IPS-18a (cell line): ENCODE data around the gene NR4A2.

Experiments used
- H3K27ac ChIP-seq: one replicate; pipeline ENCODE4 v1.5.1; 2013; ENCODE audit warnings: low read length
- H3K27me3 ChIP-seq: one replicate; pipeline ENCODE4 v1.6.1; 2013; ENCODE audit warnings: mild to moderate bottlenecking, low read length; ENCODE audit not compliant: control insufficient read depth, insufficient read depth
- H3K36me3 ChIP-seq: one replicate; pipeline ENCODE4 v1.6.1; 2013; ENCODE audit warnings: low read depth, low read length; ENCODE audit not compliant: control insufficient read depth
- H3K4me1 ChIP-seq: one replicate; pipeline ENCODE4 v1.6.1; 2013; ENCODE audit warnings: low read depth, low read length; ENCODE audit not compliant: control insufficient read depth
- H3K4me3 ChIP-seq: one replicate; pipeline ENCODE4 v1.5.1; 2013; ENCODE audit warnings: low read length
- H3K9ac ChIP-seq: one replicate; pipeline ENCODE4 v1.6.1; 2013; ENCODE audit warnings: mild to moderate bottlenecking, low read length, moderate library complexity
- H3K9me3 ChIP-seq: one replicate; pipeline ENCODE4 v1.6.1; 2013; ENCODE audit warnings: low read depth, low read length; ENCODE audit not compliant: control insufficient read depth

Gene NR4A2

DNA sequence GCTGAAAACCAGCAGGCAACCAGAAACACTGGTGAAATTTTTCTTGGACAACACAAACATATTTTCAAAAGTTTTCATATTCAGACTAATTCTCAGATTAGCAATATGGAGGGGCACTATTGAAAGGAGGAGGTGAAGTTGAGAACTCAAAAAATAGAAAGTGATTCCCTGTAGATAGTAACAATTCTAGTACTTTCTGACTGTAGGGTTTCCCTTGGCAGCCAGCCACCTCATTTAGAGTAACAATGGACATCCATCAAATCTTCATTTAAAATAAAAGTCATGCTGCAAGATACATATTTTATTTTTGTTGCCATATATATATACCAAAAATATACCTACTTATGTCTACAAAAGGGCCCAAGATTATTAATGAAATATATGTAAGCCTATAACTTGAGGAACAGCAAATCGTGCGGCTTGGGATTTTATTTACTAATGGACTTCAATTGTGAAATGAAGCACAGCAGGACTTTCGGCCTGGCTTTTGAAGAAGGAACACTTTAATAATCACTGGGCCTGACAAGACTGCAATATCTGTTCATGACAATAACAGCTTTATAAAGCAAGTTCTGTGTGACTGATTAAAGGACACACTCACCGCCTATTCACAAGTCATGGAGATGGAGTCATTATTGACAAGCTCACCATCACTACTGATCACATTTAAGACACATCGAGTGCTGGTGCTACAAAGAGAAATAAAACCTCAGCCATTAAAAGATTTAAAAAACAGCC is 6.8 kb upstream of the NR4A2 start:
- Histone ChIP-seq H3K4me1 (peaks cover 36% of the 10 kb centered on the region), H3K4me3 (no peak overlapping the region)

DNA sequence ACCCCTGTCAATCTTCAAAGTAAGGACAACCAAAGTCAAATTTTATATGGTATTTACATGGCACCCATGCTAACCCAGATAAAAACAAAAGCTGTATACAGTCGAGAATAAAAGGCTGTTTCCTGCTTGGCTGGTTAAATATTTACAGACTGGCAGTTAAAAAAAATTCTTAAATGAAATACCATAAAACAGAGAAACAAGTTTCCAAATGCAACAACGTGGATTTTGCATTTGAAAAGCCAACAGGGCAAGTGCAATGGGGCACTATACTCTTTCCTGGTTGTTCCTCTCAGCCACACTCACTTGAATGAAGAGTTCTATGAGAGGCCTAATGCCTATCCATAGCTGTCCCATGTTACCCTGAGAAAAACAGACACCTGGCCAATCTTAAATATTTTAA is 6.1 kb upstream of the NR4A2 start:
- peaks cover 36% of the 10 kb centered on the region for H3K4me1 ChIP-seq
- H3K36me3 ChIP-seq, result no peaks in the 10 kb centered on the region
- no peak overlapping the region for H3K27ac ChIP-seq
- H3K4me3 ChIP-seq, result peak overlapping the region; percentile 11
- H3K9ac ChIP-seq, result no peak overlapping the region
- no peaks in the 10 kb centered on the region for H3K27me3 ChIP-seq
- H3K9me3 ChIP-seq, result no peaks in the 10 kb centered on the region

More for the DNA sequence above, 6.8 kb upstream of the NR4A2 start:
- H3K27ac ChIP-seq, result no peak overlapping the region
- no peak overlapping the region for H3K9ac ChIP-seq
- H3K9me3 ChIP-seq, result no peaks in the 10 kb centered on the region
- H3K36me3 ChIP-seq, result no peaks in the 10 kb centered on the region
- no peaks in the 10 kb centered on the region for H3K27me3 ChIP-seq

DNA sequence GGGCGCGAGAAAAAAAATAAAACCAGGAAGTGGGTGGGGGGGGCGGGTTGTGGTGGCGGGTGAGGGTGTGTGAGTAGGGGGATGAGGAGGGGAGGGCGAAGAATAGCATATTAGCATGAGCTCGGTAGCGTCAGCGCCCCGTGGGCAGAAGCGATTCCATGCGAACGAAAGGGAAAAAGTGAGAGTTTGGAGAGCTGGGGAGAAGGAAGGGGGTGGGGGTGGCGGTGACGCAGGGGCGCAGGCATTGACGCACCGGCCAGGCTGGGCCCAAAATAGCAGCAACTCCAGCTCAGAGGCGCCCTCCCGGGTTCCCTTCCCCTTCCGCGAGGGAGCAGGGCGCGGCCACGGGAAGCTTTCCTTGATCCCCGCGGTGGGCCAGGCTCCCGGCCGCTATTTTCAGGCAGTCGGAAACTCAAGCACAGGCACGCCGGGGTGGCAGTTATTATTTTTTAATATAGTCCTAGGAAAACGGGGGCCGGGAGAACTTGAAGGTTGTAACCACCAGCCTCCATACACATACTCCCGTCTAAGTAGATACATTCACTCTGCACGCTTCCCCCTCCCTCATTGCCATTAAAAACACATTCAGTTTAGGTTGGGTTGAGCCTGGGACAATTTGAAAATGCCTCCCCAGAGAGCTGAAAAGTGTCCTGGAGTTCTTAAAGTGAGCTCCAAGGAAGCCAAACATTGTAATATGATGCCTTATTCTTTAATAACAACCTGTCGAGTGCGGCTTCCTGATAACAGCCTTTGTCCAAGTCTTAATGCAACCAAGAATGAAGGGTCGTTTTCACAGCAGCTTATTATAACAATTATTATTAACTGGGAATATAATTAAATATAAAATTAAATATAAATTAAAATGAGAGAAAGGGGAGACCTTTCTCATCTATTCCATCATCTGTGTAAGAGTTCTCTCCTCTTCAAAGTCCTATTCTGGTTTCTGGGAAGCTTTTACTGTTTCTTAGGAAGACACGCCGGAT is 2.3 kb upstream of the NR4A2 start:
- peak overlapping the region; percentile 87 for H3K4me3 ChIP-seq
- H3K27me3 ChIP-seq, result peaks cover 18% of the 10 kb centered on the region
- peak overlapping the region; percentile 72 for H3K9ac ChIP-seq
- H3K36me3 ChIP-seq, result no peaks in the 10 kb centered on the region
- H3K27ac ChIP-seq, result no peak overlapping the region
- peaks cover 25% of the 10 kb centered on the region for H3K4me1 ChIP-seq
- no peaks in the 10 kb centered on the region for H3K9me3 ChIP-seq

DNA sequence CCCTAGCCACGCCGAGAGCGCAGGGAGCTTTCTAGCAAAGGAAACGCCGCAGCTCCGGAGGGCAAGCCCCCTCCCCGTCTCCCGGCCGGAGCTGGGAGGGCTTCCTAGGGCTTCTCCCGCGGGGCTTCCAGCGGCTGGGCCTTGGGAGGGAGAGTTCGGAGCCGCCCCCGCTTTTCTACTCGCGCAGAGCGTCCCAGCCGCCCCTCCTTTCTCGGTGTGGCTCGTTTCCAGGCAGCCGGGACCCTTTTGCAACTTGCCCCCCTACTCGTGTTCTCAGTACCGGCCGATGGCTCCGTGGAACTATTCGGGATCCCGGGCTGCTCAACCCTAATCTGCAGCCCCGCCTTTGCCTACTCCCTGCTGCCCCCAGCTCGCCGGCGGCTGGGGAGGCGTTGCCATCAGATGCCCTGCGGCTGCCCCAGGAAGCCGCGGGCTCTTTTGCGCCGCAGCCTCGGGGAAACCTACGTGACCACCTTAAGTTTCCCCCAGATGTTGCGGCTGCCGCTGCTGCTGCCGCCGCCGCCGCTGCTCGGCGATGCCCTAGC is 1.5 kb upstream of the NR4A2 start:
- Histone ChIP-seq H3K9me3 (no peaks in the 10 kb centered on the region), H3K27ac (no peak overlapping the region), H3K4me3 (peak overlapping the region; percentile 87), H3K27me3 (peaks cover 18% of the 10 kb centered on the region), H3K36me3 (no peaks in the 10 kb centered on the region), H3K9ac (peak overlapping the region; percentile 72), H3K4me1 (peaks cover 18% of the 10 kb centered on the region)

DNA sequence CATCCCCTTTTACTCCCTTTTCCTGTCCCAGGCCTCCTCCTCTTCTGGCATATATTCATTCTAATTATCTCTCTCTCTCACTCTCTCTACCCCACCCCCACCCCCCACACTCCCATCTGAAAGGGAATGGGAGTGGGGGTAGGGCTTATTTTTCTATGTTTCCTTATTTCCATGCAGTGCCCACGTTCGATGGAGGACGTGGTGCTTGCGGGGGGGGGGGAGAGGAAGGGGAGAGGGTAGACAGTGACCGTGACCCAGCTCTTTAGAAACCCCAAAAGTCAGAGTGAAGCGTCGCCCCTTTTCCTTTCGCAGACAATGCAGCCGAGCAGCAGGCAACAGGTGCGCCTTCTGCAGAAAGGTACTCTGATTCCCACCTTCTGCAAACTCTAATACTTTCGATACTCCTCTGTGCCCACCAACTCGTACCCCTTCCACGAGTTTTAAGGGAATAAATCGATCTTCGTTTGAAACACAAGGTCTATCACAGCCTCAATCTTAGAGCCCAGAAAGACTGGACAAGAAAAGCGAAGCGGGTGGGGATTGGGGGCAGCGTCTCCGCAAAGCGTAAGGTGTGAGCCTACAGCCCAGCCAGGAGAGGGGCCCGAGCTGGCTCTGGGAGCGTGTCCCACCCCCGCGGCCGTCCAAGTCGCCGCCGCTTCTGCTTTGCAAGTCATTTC is 891 bp upstream of the NR4A2 start:
- H3K36me3 ChIP-seq, result no peaks in the 10 kb centered on the region
- peaks cover 18% of the 10 kb centered on the region for H3K27me3 ChIP-seq
- H3K9me3 ChIP-seq, result no peaks in the 10 kb centered on the region
- peak overlapping the region; percentile 72 for H3K9ac ChIP-seq
- H3K4me3 ChIP-seq, result peak overlapping the region; percentile 87
- peaks cover 12% of the 10 kb centered on the region for H3K4me1 ChIP-seq
- no peak overlapping the region for H3K27ac ChIP-seq

DNA sequence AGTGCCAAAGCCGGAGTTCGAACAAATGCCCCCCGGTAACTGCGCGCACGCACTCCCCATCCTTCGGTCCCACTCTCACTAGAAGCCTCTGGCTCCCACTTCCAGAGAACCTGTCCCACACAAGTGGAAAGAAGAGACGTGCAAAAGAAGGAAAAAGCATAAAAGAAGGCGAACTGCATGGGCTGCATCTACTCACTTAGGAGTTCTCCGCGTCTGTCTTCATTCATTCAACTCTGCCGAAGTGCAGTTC is 312 bp downstream of the NR4A2 start:
- peak overlapping the region; percentile 72 for H3K9ac ChIP-seq
- peak overlapping the region; percentile 87 for H3K4me3 ChIP-seq
- H3K36me3 ChIP-seq, result no peaks in the 10 kb centered on the region
- no peak overlapping the region for H3K27ac ChIP-seq
- no peaks in the 10 kb centered on the region for H3K9me3 ChIP-seq
- H3K27me3 ChIP-seq, result peaks cover 18% of the 10 kb centered on the region
- peaks cover 12% of the 10 kb centered on the region for H3K4me1 ChIP-seq

DNA sequence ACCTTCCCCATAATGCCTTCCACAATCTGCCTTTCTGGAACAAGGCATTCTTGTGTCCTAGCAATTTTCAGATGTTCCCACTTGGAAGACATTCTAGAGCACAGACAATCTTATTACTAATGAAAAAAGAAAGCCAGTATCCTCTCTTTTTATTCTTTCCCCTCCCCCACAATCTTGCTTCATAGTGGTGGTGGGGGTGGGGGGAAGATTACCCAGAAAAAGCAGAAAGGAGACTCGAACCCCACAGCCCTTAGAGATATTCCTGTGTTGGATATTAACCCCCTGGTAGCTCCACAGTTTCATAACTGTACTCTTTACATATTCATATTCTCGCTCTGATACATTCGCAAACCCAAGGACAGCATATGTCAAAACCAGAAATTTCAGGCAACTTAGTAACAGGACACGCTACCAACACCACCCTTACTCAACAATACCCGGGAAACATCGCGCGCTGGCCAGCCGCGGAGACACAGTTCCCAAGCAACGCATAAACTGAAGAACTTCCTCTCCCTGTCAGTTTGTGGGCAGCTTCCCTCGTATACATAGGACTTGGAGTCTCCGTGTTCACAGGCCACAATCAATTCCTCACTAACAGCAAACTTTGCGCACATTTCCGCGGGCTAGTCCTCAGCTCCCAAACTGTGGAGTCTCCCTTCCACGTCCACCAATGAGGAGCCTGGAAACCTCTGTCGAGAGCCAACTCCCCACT is 793 bp downstream of the NR4A2 start:
- Histone ChIP-seq H3K4me3 (peak overlapping the region; percentile 87), H3K9ac (peak overlapping the region; percentile 72), H3K27ac (no peak overlapping the region), H3K36me3 (no peaks in the 10 kb centered on the region), H3K9me3 (no peaks in the 10 kb centered on the region), H3K27me3 (peaks cover 18% of the 10 kb centered on the region), H3K4me1 (peaks cover 12% of the 10 kb centered on the region)

DNA sequence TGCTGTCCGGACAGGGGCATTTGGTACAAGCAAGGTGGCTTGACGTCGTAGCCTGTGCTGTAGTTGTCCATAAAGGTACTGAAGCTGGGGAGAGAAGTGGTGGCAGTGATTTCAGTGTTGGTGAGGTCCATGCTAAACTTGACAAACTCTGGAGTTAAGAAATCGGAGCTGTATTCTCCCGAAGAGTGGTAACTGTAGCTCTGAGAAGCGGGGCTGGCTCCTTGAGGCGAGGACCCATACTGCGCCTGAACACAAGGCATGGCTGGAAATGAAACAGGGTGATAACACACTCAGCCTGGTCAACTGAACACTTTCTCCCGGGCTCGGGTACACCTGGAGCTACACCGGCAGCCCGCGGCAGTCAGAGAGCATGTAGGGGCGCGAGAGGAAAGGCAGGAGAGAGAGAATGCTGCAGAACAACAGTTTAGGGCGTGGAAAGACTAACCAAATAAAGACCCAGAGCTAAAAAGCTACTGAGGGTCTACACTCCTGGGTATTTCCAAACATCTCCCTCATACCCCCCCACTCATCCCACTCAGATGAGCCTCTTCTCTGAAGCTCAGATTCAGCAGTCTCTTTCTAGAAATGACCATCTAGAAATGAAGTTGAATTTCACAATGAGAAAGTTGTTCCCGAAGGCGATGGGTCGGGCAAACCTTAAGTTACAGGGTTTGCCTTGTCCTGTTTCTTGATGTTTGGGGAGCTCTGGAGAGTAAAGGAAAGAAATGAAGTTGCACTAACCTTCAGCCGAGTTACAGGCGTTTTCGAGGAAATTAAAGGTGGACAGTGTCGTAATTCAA is 2.4 kb downstream of the NR4A2 start:
- no peaks in the 10 kb centered on the region for H3K9me3 ChIP-seq
- H3K4me1 ChIP-seq, result peaks cover 4% of the 10 kb centered on the region
- H3K27ac ChIP-seq, result no peak overlapping the region
- H3K36me3 ChIP-seq, result no peaks in the 10 kb centered on the region
- no peak overlapping the region for H3K9ac ChIP-seq
- peaks cover 18% of the 10 kb centered on the region for H3K27me3 ChIP-seq
- no peak overlapping the region for H3K4me3 ChIP-seq

DNA sequence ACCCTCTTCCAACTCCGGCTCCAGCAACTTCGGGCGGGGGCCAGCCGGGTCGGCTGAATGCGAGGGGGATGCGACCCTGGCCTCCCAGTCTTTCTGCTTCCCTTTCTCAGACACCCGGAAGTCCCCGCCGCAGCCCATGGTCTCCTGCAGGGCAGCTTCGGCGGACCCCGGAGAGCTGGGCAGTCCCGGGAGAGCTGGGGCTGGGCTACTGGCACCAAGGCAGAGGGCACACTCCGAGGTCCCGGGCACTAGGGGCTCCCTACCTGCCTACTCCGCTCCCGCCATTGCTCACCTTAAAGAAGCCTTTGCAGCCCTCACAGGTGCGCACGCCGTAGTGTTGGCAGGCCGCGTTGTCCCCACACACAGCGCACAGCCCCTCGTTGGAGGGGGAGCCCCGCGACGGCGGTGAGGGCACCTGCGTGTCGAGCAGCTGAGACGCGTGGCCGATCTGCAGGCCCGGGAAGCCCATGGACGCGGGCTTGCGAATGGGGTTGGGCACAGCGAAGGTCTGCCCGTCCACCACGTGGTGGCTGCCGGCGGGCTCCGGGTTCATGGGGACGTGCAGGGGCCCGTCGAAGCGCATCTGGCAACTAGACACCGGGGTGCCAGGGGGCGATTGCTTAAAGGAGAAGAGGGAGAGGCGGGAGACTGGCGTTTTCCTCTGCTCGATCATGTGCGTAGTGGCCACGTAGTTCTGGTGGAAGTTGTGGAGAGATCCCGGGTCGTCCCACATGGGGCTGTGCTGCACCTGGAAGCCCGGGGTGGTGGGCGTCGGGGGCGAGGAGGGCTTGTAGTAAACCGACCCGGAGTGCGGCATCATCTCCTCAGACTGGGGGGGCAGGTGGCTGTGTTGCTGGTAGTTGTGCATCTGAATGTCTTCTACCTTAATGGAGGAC is 3.2 kb downstream of the NR4A2 start:
- Histone ChIP-seq H3K27ac (no peak overlapping the region), H3K36me3 (no peaks in the 10 kb centered on the region), H3K9ac (no peak overlapping the region), H3K4me1 (peaks cover 4% of the 10 kb centered on the region), H3K9me3 (no peaks in the 10 kb centered on the region), H3K4me3 (no peak overlapping the region), H3K27me3 (peaks cover 18% of the 10 kb centered on the region)
